PC-3 (cell line): Measurements from ENCODE around the gene SEMA3B. TPM values are rescaled to one million over a fixed set of nuclear protein-coding genes. Genes with fewer than 3 reads are reported as not detected.

Source experiments
- ATAC-seq: fragments of 200-7000 bp; cut with Tn5 transposase; 2 replicates; pipeline ENCODE4 v1.9.1; 2020; ENCODE audit warnings: mild to moderate bottlenecking, moderate library complexity
- BruUV-seq: library from RNA; stranded (reverse); fragments of 400-500 nt; replicated peaks from 2 replicates; lab custom pipeline; 2021; lab: Mats Ljungman, UMichigan
- CTCF ChIA-PET: fragments of 300-600 bp; sonication (Branson Sonifier 250); formaldehyde crosslinking; loops from one replicate; lab custom pipeline; 2022; ENCODE audit warnings: antibody characterized with exemption; lab: Charles Lee
- POLR2A ChIA-PET: fragments of 300-600 bp; sonication (Branson Sonifier 250); formaldehyde crosslinking; loops from one replicate; lab custom pipeline; 2022; ENCODE audit warnings: antibody characterized with exemption; ENCODE audit not compliant: unreplicated experiment; lab: Charles Lee
- DNase-seq: peaks from one replicate; pipeline ENCODE4 v3.0.0-alpha.2; 2015
- H2AFZ ChIP-seq: fragments of 300-600 bp; sonication (generic); 2 replicates; pipeline ENCODE4 v1.6.0; 2016; ENCODE audit warnings: antibody characterized with exemption, low read length
- H3F3A ChIP-seq: fragments of 300-600 bp; sonication (generic); one replicate; pipeline ENCODE4 v1.6.0; 2017; ENCODE audit warnings: antibody characterized with exemption, low read length, control low read depth, mild to moderate bottlenecking; ENCODE audit not compliant: unreplicated experiment
- H3K27ac ChIP-seq: fragments of 300-600 bp; sonication (generic); 2 replicates; pipeline ENCODE4 v1.5.1; 2016; ENCODE audit warnings: mild to moderate bottlenecking, low read length
- H3K27me3 ChIP-seq: fragments of 300-600 bp; sonication (generic); 2 replicates; pipeline ENCODE4 v1.6.1; 2016; ENCODE audit warnings: low read length, mixed read lengths
- H3K36me3 ChIP-seq: fragments of 300-600 bp; sonication (generic); 2 replicates; pipeline ENCODE4 v1.6.1; 2016; ENCODE audit warnings: low read depth, mixed run types, low read length, mixed read lengths
- H3K4me1 ChIP-seq: fragments of 300-600 bp; sonication (generic); 2 replicates; pipeline ENCODE4 v1.5.1; 2016; ENCODE audit warnings: low read length; ENCODE audit not compliant: insufficient read depth
- H3K4me2 ChIP-seq: fragments of 300-600 bp; sonication (generic); 2 replicates; pipeline ENCODE4 v1.6.0; 2016; ENCODE audit warnings: low read length
- H3K4me3 ChIP-seq: fragments of 300-600 bp; sonication (generic); 2 replicates; pipeline ENCODE4 v1.5.1; 2016; ENCODE audit warnings: mild to moderate bottlenecking, low read length, mixed read lengths
- H3K79me2 ChIP-seq: fragments of 300-600 bp; sonication (generic); 2 replicates; pipeline ENCODE4 v1.6.1; 2017; ENCODE audit warnings: low read length, mixed read lengths
- H3K9ac ChIP-seq: fragments of 300-600 bp; sonication (generic); 2 replicates; pipeline ENCODE4 v1.6.0; 2016; ENCODE audit warnings: mild to moderate bottlenecking, low read length
- H3K9me2 ChIP-seq: fragments of 300-600 bp; sonication (generic); replicated peaks from 2 replicates; pipeline ENCODE4 v1.6.1; 2016; ENCODE audit warnings: mixed run types, low read length, mixed read lengths
- H3K9me3 ChIP-seq: fragments of 300-600 bp; sonication (generic); 2 replicates; pipeline ENCODE4 v1.6.1; 2016; ENCODE audit warnings: low read length, mixed read lengths
- H4K20me1 ChIP-seq: fragments of 300-600 bp; sonication (generic); 2 replicates; pipeline ENCODE4 v1.6.1; 2016; ENCODE audit warnings: low read length, mixed read lengths
- EZH2 ChIP-seq: fragments of 300-600 bp; sonication (generic); IDR thresholded peaks from one replicate; pipeline ENCODE4 v1.6.1; 2017; ENCODE audit warnings: antibody characterized with exemption, mild to moderate bottlenecking, low read length; ENCODE audit not compliant: unreplicated experiment
- EZH2phosphoT487 ChIP-seq: fragments of 300-600 bp; sonication (generic); IDR thresholded peaks from 2 replicates; pipeline ENCODE4 v1.6.1; 2018; ENCODE audit warnings: mild to moderate bottlenecking, antibody characterized with exemption, low read length, borderline replicate concordance
- intact Hi-C: fragments of 100-400 bp; cut with micrococcal nuclease; formaldehyde crosslinking; loops from 2 replicates; pipeline ENCODE4 v1.9.0; 2023
- total RNA-seq: library from RNA; depleted of rRNA; stranded (reverse); fragments of >200 nt; gene quantifications from 2 replicates; pipeline ENCODE4 v1.2.3, GENCODE V29; 2014
- TF ChIP-seq, protein P1 (sequence below): fragments of 300-600 bp; sonication (generic); conservative IDR thresholded peaks from 2 replicates; pipeline ENCODE4 v1.5.1; 2017; ENCODE audit warnings: antibody characterized with exemption, low read depth, mild to moderate bottlenecking, low read length

Gene SEMA3B
- total RNA-seq, 1 experiment from 2014 or later, result 40.1 TPM

DNA sequence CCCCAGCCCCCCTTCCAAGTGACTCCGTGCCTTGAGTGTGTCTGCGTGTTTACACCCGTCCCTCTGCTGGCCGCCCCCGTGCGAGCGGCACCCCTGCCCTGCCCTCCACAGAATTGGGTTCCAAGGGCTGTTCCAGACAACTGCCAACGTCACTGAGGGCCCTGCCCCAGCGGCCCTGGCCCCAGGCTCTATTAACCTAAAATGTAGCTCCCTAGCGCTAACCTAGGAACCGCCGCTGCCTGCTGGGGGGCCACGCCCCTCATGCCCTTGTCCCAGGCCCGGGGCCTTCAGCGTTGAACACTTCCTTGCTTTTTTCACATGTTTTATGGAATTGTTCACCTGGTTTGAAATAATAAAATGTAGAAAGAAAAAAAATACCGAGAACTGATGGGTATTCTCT lies 10.0 kb upstream of the SEMA3B start:
- no peak overlapping the region for H3K27ac ChIP-seq
- no peaks in the 10 kb centered on the region for H3K9me3 ChIP-seq
- ChIA-PET CTCF (interaction anchor here (1.1 to 1.3 kb wide), 2 partner anchors 33 to 67 kb away, joined by 3 to 8 read pairs; no protein-coding TSS in a partner anchor), POLR2A (interaction anchor here (0.6 kb wide), 1 partner anchor 163 kb away, joined by 10 read pairs; no protein-coding TSS in a partner anchor)
- no peaks in the 10 kb centered on the region for H3K79me2 ChIP-seq
- H2AFZ ChIP-seq, result no peak overlapping the region
- H4K20me1 ChIP-seq, result no peaks in the 10 kb centered on the region
- H3K4me2 ChIP-seq, result no peak overlapping the region
- DNase-seq (no peak), ATAC-seq (no peak)
- no peaks in the 10 kb centered on the region for H3K27me3 ChIP-seq
- BruUV-seq, result no TSS peak
- intact Hi-C loops, result no loop called here
- H3K9me2 ChIP-seq, result no peaks in the 10 kb centered on the region
- peaks cover 8% of the 10 kb centered on the region; the same call in 1 of the 2 replicates for H3K4me1 ChIP-seq
- no peak overlapping the region for H3K4me3 ChIP-seq
- peaks cover 15% of the 10 kb centered on the region for H3K36me3 ChIP-seq
- no peak overlapping the region for H3K9ac ChIP-seq
- TF ChIP-seq EZH2 (no peak), EZH2phosphoT487 (no peak)
- TF ChIP-seq, protein P1, sequence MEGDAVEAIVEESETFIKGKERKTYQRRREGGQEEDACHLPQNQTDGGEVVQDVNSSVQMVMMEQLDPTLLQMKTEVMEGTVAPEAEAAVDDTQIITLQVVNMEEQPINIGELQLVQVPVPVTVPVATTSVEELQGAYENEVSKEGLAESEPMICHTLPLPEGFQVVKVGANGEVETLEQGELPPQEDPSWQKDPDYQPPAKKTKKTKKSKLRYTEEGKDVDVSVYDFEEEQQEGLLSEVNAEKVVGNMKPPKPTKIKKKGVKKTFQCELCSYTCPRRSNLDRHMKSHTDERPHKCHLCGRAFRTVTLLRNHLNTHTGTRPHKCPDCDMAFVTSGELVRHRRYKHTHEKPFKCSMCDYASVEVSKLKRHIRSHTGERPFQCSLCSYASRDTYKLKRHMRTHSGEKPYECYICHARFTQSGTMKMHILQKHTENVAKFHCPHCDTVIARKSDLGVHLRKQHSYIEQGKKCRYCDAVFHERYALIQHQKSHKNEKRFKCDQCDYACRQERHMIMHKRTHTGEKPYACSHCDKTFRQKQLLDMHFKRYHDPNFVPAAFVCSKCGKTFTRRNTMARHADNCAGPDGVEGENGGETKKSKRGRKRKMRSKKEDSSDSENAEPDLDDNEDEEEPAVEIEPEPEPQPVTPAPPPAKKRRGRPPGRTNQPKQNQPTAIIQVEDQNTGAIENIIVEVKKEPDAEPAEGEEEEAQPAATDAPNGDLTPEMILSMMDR, result no peak
- no peaks in the 10 kb centered on the region for H3F3A ChIP-seq

GRCh38 chr3:50259432-50260026 lies 9.4 kb upstream of the SEMA3B start:
- peak overlapping the region; percentile 81; the same call in 1 of the 2 replicates for H3K9ac ChIP-seq
- no peaks in the 10 kb centered on the region for H3K9me3 ChIP-seq
- CTCF ChIA-PET, result interaction anchor here (0.8 to 1.3 kb wide), 5 partner anchors 9 to 67 kb away, joined by 3 to 11 read pairs (median 4); no protein-coding TSS in a partner anchor
- no peaks in the 10 kb centered on the region for H3F3A ChIP-seq
- peaks cover 15% of the 10 kb centered on the region for H3K36me3 ChIP-seq
- H3K27ac ChIP-seq, result no peak overlapping the region
- intact Hi-C loops, result loop anchor here (1.0 kb wide), 2 partner anchors 9 to 14 kb away; no protein-coding TSS in a partner anchor
- no peaks in the 10 kb centered on the region for H3K27me3 ChIP-seq
- no peaks in the 10 kb centered on the region for H4K20me1 ChIP-seq
- POLR2A ChIA-PET, result no interaction called here
- H2AFZ ChIP-seq, result 0 out of 2 replicates have a peak overlapping the region, but pooled peaks have one; percentile 39
- BruUV-seq, result no TSS peak
- peak; percentile 8 for ATAC-seq
- no peaks in the 10 kb centered on the region for H3K9me2 ChIP-seq
- DNase-seq, result no peak
- H3K4me2 ChIP-seq, result peak overlapping the region; percentile 63
- H3K4me1 ChIP-seq, result peaks cover 13% of the 10 kb centered on the region
- H3K4me3 ChIP-seq, result no peak overlapping the region
- H3K79me2 ChIP-seq, result no peaks in the 10 kb centered on the region
- TF ChIP-seq, protein P1, result no peak
- TF ChIP-seq EZH2 (no peak), EZH2phosphoT487 (no peak)
